SU-DHL-6 (cell line): ENCODE measurements around the gene ANKRD50.

ENCODE experiments used
- H2AFZ ChIP-seq: fragments of 200-600 bp; sonication (generic); 2 replicates; pipeline ENCODE4 v1.6.1; 2014; ENCODE audit warnings: low read depth, mild to moderate bottlenecking, moderate library complexity, mixed read lengths, antibody characterized with exemption, low read length; ENCODE audit not compliant: severe bottlenecking
- H3F3A ChIP-seq: fragments of 200-600 bp; shearing (Covaris generic); 2 replicates; pipeline ENCODE4 v1.6.0; 2016; ENCODE audit warnings: antibody characterized with exemption, mild to moderate bottlenecking; ENCODE audit not compliant: insufficient read depth
- H3K27ac ChIP-seq: fragments of 200-600 bp; sonication (generic); 2 replicates; pipeline ENCODE4 v1.5.1; 2016; ENCODE audit warnings: low read depth, mild to moderate bottlenecking, low read length, moderate library complexity, mixed read lengths
- H3K27me3 ChIP-seq: fragments of 200-600 bp; sonication (generic), shearing (Covaris generic); 2 replicates; pipeline ENCODE4 v1.6.0; 2014; ENCODE audit warnings: mild to moderate bottlenecking, low read length
- H3K36me3 ChIP-seq: fragments of 200-600 bp; sonication (generic); 2 replicates; pipeline ENCODE4 v1.6.1; 2014; ENCODE audit warnings: mild to moderate bottlenecking, low read length, mixed read lengths
- H3K4me2 ChIP-seq: fragments of 300-600, 200-600 bp; shearing (Covaris generic), sonication (generic); 2 replicates; pipeline ENCODE4 v1.6.0; 2014; ENCODE audit warnings: low read length, low read depth, mild to moderate bottlenecking; ENCODE audit not compliant: poor library complexity, severe bottlenecking
- H3K4me3 ChIP-seq: fragments of 200-600 bp; sonication (generic); 2 replicates; pipeline ENCODE4 v1.5.1; 2014; ENCODE audit warnings: antibody characterized with exemption, low read length, mild to moderate bottlenecking, mixed read lengths; ENCODE audit not compliant: insufficient read depth, poor library complexity, severe bottlenecking
- H3K79me2 ChIP-seq: fragments of 200-600 bp; sonication (generic); 2 replicates; pipeline ENCODE4 v1.6.1; 2014; ENCODE audit warnings: mild to moderate bottlenecking, low read length, moderate library complexity; ENCODE audit not compliant: insufficient read depth
- H3K9ac ChIP-seq: fragments of 200-600 bp; sonication (generic); 2 replicates; pipeline ENCODE4 v1.7.0; 2014; ENCODE audit warnings: mild to moderate bottlenecking, low read length
- H3K9me2 ChIP-seq: fragments of 200-600 bp; sonication (generic); replicated peaks from 2 replicates; pipeline ENCODE4 v1.6.1; 2014; ENCODE audit warnings: low read length; ENCODE audit not compliant: insufficient read depth
- H3K9me3 ChIP-seq: fragments of 200-600 bp; sonication (generic); 2 replicates; pipeline ENCODE4 v1.6.1; 2014; ENCODE audit warnings: low read length, mixed read lengths; ENCODE audit not compliant: insufficient read depth
- H4K20me1 ChIP-seq: fragments of 200-600 bp; sonication (generic); 2 replicates; pipeline ENCODE4 v1.6.1; 2014; ENCODE audit warnings: low read depth, mild to moderate bottlenecking, antibody characterized with exemption, low read length, moderate library complexity, mixed read lengths
- CTCF ChIP-seq: fragments of 200-600 bp; sonication (generic); IDR thresholded peaks from one replicate; pipeline ENCODE4 v1.5.1; 2017; ENCODE audit warnings: antibody characterized with exemption, mild to moderate bottlenecking, low read length, moderate library complexity; ENCODE audit not compliant: insufficient read depth, poor library complexity, severe bottlenecking
- EZH2phosphoT487 ChIP-seq: fragments of 200-600 bp; sonication (generic), shearing (Covaris generic); conservative IDR thresholded peaks from 2 replicates; pipeline ENCODE4 v1.6.1; 2018; ENCODE audit warnings: mild to moderate bottlenecking, antibody characterized with exemption, low read length, moderate library complexity, mixed read lengths

Gene ANKRD50

GRCh38 chr4:124684301-124684700 is 28.2 kb downstream of the ANKRD50 start:
- no peaks in the 10 kb centered on the region for H3K9me2 ChIP-seq
- H4K20me1 ChIP-seq, result no peaks in the 10 kb centered on the region
- H3K27me3 ChIP-seq, result no peaks in the 10 kb centered on the region
- H3K4me2 ChIP-seq, result no peak overlapping the region
- no peaks in the 10 kb centered on the region for H3K9me3 ChIP-seq
- no peak overlapping the region for H3K9ac ChIP-seq
- no peaks in the 10 kb centered on the region for H3K79me2 ChIP-seq
- no peak overlapping the region for H3K27ac ChIP-seq
- no peaks in the 10 kb centered on the region for H3F3A ChIP-seq
- H3K4me3 ChIP-seq, result no peak overlapping the region
- no peak for TF ChIP-seq CTCF
- no peak for TF ChIP-seq EZH2phosphoT487
- no peak overlapping the region for H2AFZ ChIP-seq
- no peaks in the 10 kb centered on the region for H3K36me3 ChIP-seq

GRCh38 chr4:124682384-124682783 is 30.1 kb downstream of the ANKRD50 start:
- Histone ChIP-seq H3K4me2 (no peak overlapping the region), H3K27ac (no peak overlapping the region), H4K20me1 (no peaks in the 10 kb centered on the region), H3K9me3 (no peaks in the 10 kb centered on the region), H3K9ac (no peak overlapping the region), H3K27me3 (no peaks in the 10 kb centered on the region), H3F3A (no peaks in the 10 kb centered on the region), H3K4me3 (no peak overlapping the region), H3K79me2 (no peaks in the 10 kb centered on the region), H2AFZ (no peak overlapping the region), H3K9me2 (no peaks in the 10 kb centered on the region), H3K36me3 (no peaks in the 10 kb centered on the region)
- TF ChIP-seq CTCF (no peak), EZH2phosphoT487 (no peak)

GRCh38 chr4:124666496-124666895 is 46.0 kb downstream of the ANKRD50 start:
- Histone ChIP-seq H3K9ac (no peak overlapping the region), H3K9me2 (no peaks in the 10 kb centered on the region), H3K4me3 (no peak overlapping the region), H2AFZ (no peak overlapping the region), H4K20me1 (no peaks in the 10 kb centered on the region), H3F3A (no peaks in the 10 kb centered on the region), H3K9me3 (no peaks in the 10 kb centered on the region), H3K36me3 (no peaks in the 10 kb centered on the region), H3K4me2 (no peak overlapping the region), H3K27me3 (no peaks in the 10 kb centered on the region), H3K27ac (no peak overlapping the region), H3K79me2 (no peaks in the 10 kb centered on the region)
- TF ChIP-seq EZH2phosphoT487, result no peak
- TF ChIP-seq CTCF, result no peak

- TF ChIP-seq CTCF (no peak), EZH2phosphoT487 (no peak)
- H3K27me3 ChIP-seq, result no peaks in the 10 kb centered on the region
- H4K20me1 ChIP-seq, result no peaks in the 10 kb centered on the region
- H3K79me2 ChIP-seq, result no peaks in the 10 kb centered on the region
- no peak overlapping the region for H3K9ac ChIP-seq
- no peak overlapping the region for H3K27ac ChIP-seq
- H3K36me3 ChIP-seq, result no peaks in the 10 kb centered on the region
- H3K4me2 ChIP-seq, result no peak overlapping the region
- no peaks in the 10 kb centered on the region for H3F3A ChIP-seq
- H2AFZ ChIP-seq, result no peak overlapping the region
- H3K4me3 ChIP-seq, result no peak overlapping the region
- no peaks in the 10 kb centered on the region for H3K9me2 ChIP-seq
- H3K9me3 ChIP-seq, result no peaks in the 10 kb centered on the region
These were observed 53.7 kb downstream of the ANKRD50 start for GRCh38 chr4:124658795-124659194.
